Muscle layer of colon (tissue), 2 donors: ENCODE data around the gene SCAMP3.

Experiments
- H3K27ac ChIP-seq: one replicate; pipeline ENCODE4 v1.7.0; 2013; ENCODE audit warnings: low read depth, mild to moderate bottlenecking, low read length, moderate library complexity
- H3K27me3 ChIP-seq, 2 donors: one replicate each; pipeline ENCODE4 v1.7.0; 2013; ENCODE audit warnings: low read length in 2 of 2, mild to moderate bottlenecking in 2 of 2; ENCODE audit not compliant: insufficient read depth in 2 of 2, control insufficient read depth in 1 of 2
- H3K36me3 ChIP-seq: one replicate; pipeline ENCODE4 v1.7.0; 2013; ENCODE audit warnings: mild to moderate bottlenecking, low read length; ENCODE audit not compliant: insufficient read depth
- H3K4me1 ChIP-seq: one replicate; pipeline ENCODE4 v1.7.0; 2013; ENCODE audit warnings: mild to moderate bottlenecking, low read length; ENCODE audit not compliant: insufficient read depth
- H3K4me3 ChIP-seq, 2 donors: one replicate each; pipeline ENCODE4 v1.7.0; 2013; ENCODE audit warnings: low read length in 2 of 2, low read depth in 1 of 2, mild to moderate bottlenecking in 1 of 2, moderate library complexity in 1 of 2
- H3K9ac ChIP-seq: one replicate; pipeline ENCODE4 v1.7.0; 2013; ENCODE audit warnings: low read length
- H3K9me3 ChIP-seq: one replicate; pipeline ENCODE4 v1.7.0; 2013; ENCODE audit warnings: mild to moderate bottlenecking, low read length
- donor health status: abdominal sarcoma.
- donor health status: Adenocarcinoma of cecum.

SCAMP3 gene

GRCh38 chr1:155206891-155207805 lies 55.0 kb downstream of the SCAMP3 start:
- Histone ChIP-seq H3K4me3 (peak overlapping the region; percentile 49 to 99), H3K9ac (peak overlapping the region; percentile 94), H3K27me3 (no peaks in the 10 kb centered on the region), H3K27ac (peak overlapping the region; percentile 99), H3K36me3 (peaks cover 26% of the 10 kb centered on the region), H3K9me3 (no peaks in the 10 kb centered on the region), H3K4me1 (peaks cover 41% of the 10 kb centered on the region)
